Measurements from ENCODE around the gene GSTA2.

- TF ChIP-seq HMGXB4 (CRISPR knock-in tag; IDR thresholded peaks at IDR 0.05) (no peak), NR2C2 (CRISPR knock-in tag; IDR thresholded peaks at IDR 0.05) (no peak), CTCF (IDR thresholded peaks at IDR 0.05) (no peak), ATF2 (CRISPR knock-in tag; IDR thresholded peaks at IDR 0.05; ENCODE audit: borderline replicate concordance, low read depth) (no peak), TEAD1 (CRISPR knock-in tag; IDR thresholded peaks at IDR 0.05) (no peak), TCF7 (CRISPR knock-in tag; IDR thresholded peaks at IDR 0.05; ENCODE audit: low read depth) (no peak), CREM (CRISPR knock-in tag; IDR thresholded peaks at IDR 0.05) (no peak), FOXK1 (CRISPR knock-in tag; IDR thresholded peaks at IDR 0.05) (no peak), KAT7 (CRISPR knock-in tag; IDR thresholded peaks at IDR 0.05; ENCODE audit: borderline replicate concordance) (no peak), ZBTB21 (CRISPR knock-in tag; IDR thresholded peaks at IDR 0.05; ENCODE audit: borderline replicate concordance) (no peak)
- TF ChIP-seq, protein P1, sequence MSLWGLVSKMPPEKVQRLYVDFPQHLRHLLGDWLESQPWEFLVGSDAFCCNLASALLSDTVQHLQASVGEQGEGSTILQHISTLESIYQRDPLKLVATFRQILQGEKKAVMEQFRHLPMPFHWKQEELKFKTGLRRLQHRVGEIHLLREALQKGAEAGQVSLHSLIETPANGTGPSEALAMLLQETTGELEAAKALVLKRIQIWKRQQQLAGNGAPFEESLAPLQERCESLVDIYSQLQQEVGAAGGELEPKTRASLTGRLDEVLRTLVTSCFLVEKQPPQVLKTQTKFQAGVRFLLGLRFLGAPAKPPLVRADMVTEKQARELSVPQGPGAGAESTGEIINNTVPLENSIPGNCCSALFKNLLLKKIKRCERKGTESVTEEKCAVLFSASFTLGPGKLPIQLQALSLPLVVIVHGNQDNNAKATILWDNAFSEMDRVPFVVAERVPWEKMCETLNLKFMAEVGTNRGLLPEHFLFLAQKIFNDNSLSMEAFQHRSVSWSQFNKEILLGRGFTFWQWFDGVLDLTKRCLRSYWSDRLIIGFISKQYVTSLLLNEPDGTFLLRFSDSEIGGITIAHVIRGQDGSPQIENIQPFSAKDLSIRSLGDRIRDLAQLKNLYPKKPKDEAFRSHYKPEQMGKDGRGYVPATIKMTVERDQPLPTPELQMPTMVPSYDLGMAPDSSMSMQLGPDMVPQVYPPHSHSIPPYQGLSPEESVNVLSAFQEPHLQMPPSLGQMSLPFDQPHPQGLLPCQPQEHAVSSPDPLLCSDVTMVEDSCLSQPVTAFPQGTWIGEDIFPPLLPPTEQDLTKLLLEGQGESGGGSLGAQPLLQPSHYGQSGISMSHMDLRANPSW (CRISPR knock-in tag; conservative IDR thresholded peaks at IDR 0.05; ENCODE audit: low read depth): no peak
- TF ChIP-seq, protein P2, sequence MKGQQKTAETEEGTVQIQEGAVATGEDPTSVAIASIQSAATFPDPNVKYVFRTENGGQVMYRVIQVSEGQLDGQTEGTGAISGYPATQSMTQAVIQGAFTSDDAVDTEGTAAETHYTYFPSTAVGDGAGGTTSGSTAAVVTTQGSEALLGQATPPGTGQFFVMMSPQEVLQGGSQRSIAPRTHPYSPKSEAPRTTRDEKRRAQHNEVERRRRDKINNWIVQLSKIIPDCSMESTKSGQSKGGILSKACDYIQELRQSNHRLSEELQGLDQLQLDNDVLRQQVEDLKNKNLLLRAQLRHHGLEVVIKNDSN (CRISPR knock-in tag; IDR thresholded peaks at IDR 0.05): no peak
- TF ChIP-seq, protein P3, sequence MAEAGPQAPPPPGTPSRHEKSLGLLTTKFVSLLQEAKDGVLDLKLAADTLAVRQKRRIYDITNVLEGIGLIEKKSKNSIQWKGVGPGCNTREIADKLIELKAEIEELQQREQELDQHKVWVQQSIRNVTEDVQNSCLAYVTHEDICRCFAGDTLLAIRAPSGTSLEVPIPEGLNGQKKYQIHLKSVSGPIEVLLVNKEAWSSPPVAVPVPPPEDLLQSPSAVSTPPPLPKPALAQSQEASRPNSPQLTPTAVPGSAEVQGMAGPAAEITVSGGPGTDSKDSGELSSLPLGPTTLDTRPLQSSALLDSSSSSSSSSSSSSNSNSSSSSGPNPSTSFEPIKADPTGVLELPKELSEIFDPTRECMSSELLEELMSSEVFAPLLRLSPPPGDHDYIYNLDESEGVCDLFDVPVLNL (CRISPR knock-in tag; IDR thresholded peaks at IDR 0.05; ENCODE audit: borderline replicate concordance, low read depth): no peak
These were observed 17.1 kb downstream of the GSTA2 start for GRCh38 chr6:52746213-52746612.
